Measurements from ENCODE around the gene ZMYND8.

ZMYND8 gene

DNA sequence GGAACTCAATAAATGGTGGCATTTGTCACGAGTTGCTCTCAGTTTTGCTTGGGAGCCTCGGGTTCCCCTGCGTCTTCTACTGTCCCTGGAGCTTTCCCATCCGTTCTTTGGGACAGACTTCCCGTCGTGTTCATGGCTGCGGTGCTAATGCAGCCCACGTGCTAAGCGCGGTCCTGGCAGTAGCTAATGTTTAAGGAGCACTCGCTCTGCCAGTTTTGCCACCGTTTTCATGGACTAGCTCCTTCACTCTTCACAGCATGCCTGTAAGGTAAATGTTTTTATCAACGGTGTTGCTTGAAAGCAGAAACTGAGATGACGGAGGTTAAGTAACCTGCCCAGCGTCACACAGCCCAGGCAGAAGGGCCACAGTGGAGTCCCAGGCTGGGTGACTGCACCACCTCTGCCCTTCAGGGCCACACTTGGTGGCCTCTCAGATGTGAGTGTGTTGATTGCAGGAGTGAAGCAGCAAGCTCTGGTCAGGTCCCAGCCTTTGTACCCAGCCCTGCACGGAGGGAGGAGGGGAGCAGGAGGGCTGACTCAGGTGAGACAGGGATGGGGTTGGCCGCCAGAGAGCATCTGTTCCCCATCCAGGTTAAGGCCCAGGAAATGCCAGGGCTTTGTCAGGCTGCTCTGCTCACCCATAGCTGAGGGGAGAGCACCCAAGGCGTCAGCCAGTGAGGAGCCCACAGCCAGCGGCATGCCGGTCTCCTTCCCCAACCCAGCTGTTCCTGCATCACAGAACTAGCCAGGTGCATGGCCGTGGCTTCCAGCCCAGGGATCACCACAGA is 181.8 kb downstream of the ZMYND8 start:
- no peak overlapping the region for H3K4me3 ChIP-seq (ENCODE audit: low read depth, low read length)
- POLR2A ChIA-PET, result no interaction called here
- no peak for DNase-seq (ENCODE audit: low read depth, low spot score)
- CTCF ChIA-PET, result interaction anchor here (0.6 to 1.4 kb wide), 5 partner anchors 8 to 434 kb away, joined by 3 read pairs; no protein-coding TSS in a partner anchor
- TF ChIP-seq, protein P1, sequence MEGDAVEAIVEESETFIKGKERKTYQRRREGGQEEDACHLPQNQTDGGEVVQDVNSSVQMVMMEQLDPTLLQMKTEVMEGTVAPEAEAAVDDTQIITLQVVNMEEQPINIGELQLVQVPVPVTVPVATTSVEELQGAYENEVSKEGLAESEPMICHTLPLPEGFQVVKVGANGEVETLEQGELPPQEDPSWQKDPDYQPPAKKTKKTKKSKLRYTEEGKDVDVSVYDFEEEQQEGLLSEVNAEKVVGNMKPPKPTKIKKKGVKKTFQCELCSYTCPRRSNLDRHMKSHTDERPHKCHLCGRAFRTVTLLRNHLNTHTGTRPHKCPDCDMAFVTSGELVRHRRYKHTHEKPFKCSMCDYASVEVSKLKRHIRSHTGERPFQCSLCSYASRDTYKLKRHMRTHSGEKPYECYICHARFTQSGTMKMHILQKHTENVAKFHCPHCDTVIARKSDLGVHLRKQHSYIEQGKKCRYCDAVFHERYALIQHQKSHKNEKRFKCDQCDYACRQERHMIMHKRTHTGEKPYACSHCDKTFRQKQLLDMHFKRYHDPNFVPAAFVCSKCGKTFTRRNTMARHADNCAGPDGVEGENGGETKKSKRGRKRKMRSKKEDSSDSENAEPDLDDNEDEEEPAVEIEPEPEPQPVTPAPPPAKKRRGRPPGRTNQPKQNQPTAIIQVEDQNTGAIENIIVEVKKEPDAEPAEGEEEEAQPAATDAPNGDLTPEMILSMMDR (IDR thresholded peaks at IDR 0.05; ENCODE audit: insufficient read depth, low read length, missing control alignments), result no peak

- TF ChIP-seq, protein P1 (IDR thresholded peaks at IDR 0.05; ENCODE audit: insufficient read depth, low read length, missing control alignments), result no peak
- no peak overlapping the region for H3K4me3 ChIP-seq (ENCODE audit: low read depth, low read length)
- DNase-seq (ENCODE audit: low read depth, low spot score), result no peak
- POLR2A ChIA-PET, result no interaction called here
- CTCF ChIA-PET, result interaction anchor here (0.6 to 1.4 kb wide), 2 partner anchors 13 to 23 kb away, joined by 3 read pairs; no protein-coding TSS in a partner anchor
Observed at GRCh38 chr20:47173596-47174216, 182.8 kb downstream of the ZMYND8 start.

- no peak for DNase-seq (ENCODE audit: low read depth, low spot score)
- H3K4me3 ChIP-seq (ENCODE audit: low read depth, low read length), result no peak overlapping the region
- ChIA-PET POLR2A (no interaction called here), CTCF (no interaction called here)
- TF ChIP-seq, protein P1 (IDR thresholded peaks at IDR 0.05; ENCODE audit: insufficient read depth, low read length, missing control alignments), result no peak
Observed at GRCh38 chr20:47172579-47172978, 183.9 kb downstream of the ZMYND8 start.

GRCh38 chr20:47167846-47168245 is 188.7 kb downstream of the ZMYND8 start:
- POLR2A ChIA-PET, result no interaction called here
- no peak for DNase-seq (ENCODE audit: low read depth, low spot score)
- TF ChIP-seq, protein P1 (IDR thresholded peaks at IDR 0.05; ENCODE audit: insufficient read depth, low read length, missing control alignments), result no peak
- no peak overlapping the region for H3K4me3 ChIP-seq (ENCODE audit: low read depth, low read length)
- CTCF ChIA-PET, result interaction anchor here (0.6 kb wide), 1 partner anchor 13 kb away, joined by 3 read pairs; no protein-coding TSS in a partner anchor

DNA sequence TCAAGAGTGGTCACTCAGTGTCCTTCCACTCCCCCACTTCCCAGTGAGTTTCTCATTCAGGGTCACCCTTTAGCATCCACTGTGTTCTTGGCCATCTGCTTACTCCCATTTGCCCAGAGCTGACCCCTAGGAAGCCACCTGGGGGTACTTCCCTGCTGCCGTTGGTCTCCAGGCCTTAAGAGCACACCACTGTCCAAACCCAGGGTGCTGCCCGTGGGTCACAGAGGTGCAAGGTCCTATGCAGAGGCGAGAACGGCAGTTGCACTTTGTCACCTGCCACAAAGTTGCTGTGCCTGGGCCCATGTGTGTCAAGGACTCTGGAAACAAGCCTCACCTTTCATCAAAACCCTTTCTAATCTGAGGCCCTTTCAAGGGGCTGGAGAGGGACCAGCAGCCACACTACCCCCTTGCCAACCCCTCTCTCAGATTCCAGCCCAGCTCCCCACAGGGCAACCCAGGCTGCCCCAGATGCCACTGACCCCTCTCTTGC is 191.1 kb downstream of the ZMYND8 start:
- CTCF ChIA-PET, result interaction anchor here (0.8 to 1.5 kb wide), 6 partner anchors 14 to 412 kb away, joined by 3 to 4 read pairs (median 3); no protein-coding TSS in a partner anchor
- POLR2A ChIA-PET, result no interaction called here
- no peak overlapping the region for H3K4me3 ChIP-seq (ENCODE audit: low read depth, low read length)
- TF ChIP-seq, protein P1 (IDR thresholded peaks at IDR 0.05; ENCODE audit: insufficient read depth, low read length, missing control alignments), result no peak
- no peak for DNase-seq (ENCODE audit: low read depth, low spot score)

DNA sequence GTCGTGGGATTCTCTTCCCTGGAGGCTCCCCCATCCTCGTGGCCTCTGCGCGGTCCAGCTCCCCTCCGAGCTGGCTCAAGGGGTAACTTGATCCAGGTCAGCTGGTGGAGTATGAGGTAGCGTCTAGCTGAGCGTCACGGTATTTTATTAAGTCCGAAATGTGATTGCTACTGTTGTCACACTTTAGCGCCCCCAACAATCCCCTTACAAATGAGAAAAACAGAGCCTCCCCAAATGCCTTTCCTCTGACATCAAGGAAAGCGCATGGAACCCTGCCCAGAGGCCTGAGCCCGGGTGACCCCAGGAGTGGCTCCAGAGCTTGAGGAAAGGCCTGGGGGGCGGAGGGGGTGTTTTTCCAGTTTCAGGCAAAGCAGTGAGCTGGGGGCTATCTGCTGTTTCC is 192.4 kb downstream of the ZMYND8 start:
- POLR2A ChIA-PET, result no interaction called here
- CTCF ChIA-PET, result interaction anchor here (0.9 to 1.3 kb wide), 3 partner anchors 219 to 409 kb away, joined by 3 read pairs; no protein-coding TSS in a partner anchor
- no peak overlapping the region for H3K4me3 ChIP-seq (ENCODE audit: low read depth, low read length)
- TF ChIP-seq, protein P1 (IDR thresholded peaks at IDR 0.05; ENCODE audit: insufficient read depth, low read length, missing control alignments), result no peak
- DNase-seq (ENCODE audit: low read depth, low spot score), result no peak
